SK-N-SH (cell line): ENCODE measurements around the gene SMO. TPM values are rescaled to one million over a fixed set of nuclear protein-coding genes. Genes with fewer than 3 reads are reported as not detected.

Source experiments
- CTCF ChIA-PET: fragments of 300-600, 350-600 bp; formaldehyde crosslinking; extraction: SDS; loops from one replicate; lab custom pipeline; 2021; lab: Yijun Ruan, JAX
- POLR2A ChIA-PET: fragments of 350-600 bp; sonication (Branson Sonifier 250); formaldehyde crosslinking; extraction: SDS; loops from one replicate; lab custom pipeline; 2020; ENCODE audit warnings: antibody characterized with exemption, inconsistent platforms; lab: Yijun Ruan, JAX
- DNase-seq: peaks from one replicate; pipeline ENCODE4 v3.0.0; 2012
- H2AFZ ChIP-seq: fragments of 200-600 bp; sonication (generic); 2 replicates; pipeline ENCODE4 v1.8.1; 2016; ENCODE audit warnings: antibody characterized with exemption, mild to moderate bottlenecking, low read depth
- H3F3A ChIP-seq: fragments of 200-600 bp; sonication (generic); replicated peaks from 2 replicates; pipeline ENCODE3; 2016; ENCODE audit warnings: antibody characterized with exemption, mild to moderate bottlenecking; ENCODE audit not compliant: insufficient read depth
- H3K27ac ChIP-seq, 2 experiments: fragments of 200-500 bp in 1 of 2; fragments of 200-600 bp in 1 of 2; sonication (Bioruptor generic) in 1 of 2; sonication (generic), shearing (Covaris generic) in 1 of 2; 2 replicates each; pipeline versions ENCODE4 v1.5.1 to v1.6.1; 2014 to 2016; ENCODE audit warnings: low read depth in 2 of 2, inconsistent platforms in 1 of 2, low read length in 1 of 2, mild to moderate bottlenecking in 1 of 2, mixed read lengths in 1 of 2
- H3K27me3 ChIP-seq: fragments of 200-600 bp; sonication (generic), shearing (Covaris generic); 2 replicates; pipeline ENCODE4 v1.6.1; 2016; ENCODE audit warnings: mixed run types; ENCODE audit not compliant: insufficient read depth
- H3K36me3 ChIP-seq, 2 experiments: fragments of 200-500 bp in 1 of 2; fragments of 200-600 bp in 1 of 2; sonication (Bioruptor generic) in 1 of 2; sonication (generic) in 1 of 2; replicated peaks in 1 of 2; 2 replicates each; pipeline versions ENCODE3 to v1.5.1; 2014 to 2016; ENCODE audit warnings: low read length in 1 of 2, mild to moderate bottlenecking in 1 of 2; ENCODE audit not compliant: insufficient read depth in 2 of 2, control insufficient read depth in 1 of 2
- H3K4me1 ChIP-seq, 2 experiments: fragments of 200-500 bp in 1 of 2; fragments of 200-600 bp in 1 of 2; sonication (Bioruptor generic) in 1 of 2; sonication (generic), shearing (Covaris generic) in 1 of 2; 2 replicates each; pipeline versions ENCODE4 v1.5.1 to v1.6.1; 2014 to 2016; ENCODE audit warnings: low read depth in 1 of 2, low read length in 1 of 2, mixed run types in 1 of 2; ENCODE audit not compliant: insufficient read depth in 2 of 2, control insufficient read depth in 1 of 2
- H3K4me2 ChIP-seq: fragments of 200-600 bp; sonication (generic), shearing (Covaris generic); 2 replicates; pipeline ENCODE4 v1.6.1; 2017; ENCODE audit warnings: mixed run types
- H3K4me3 ChIP-seq, 2 experiments: fragments of 200-500 bp in 1 of 2; fragments of 200-600 bp in 1 of 2; sonication (Bioruptor generic) in 1 of 2; sonication (generic), shearing (Covaris generic) in 1 of 2; 2 replicates each; pipeline versions ENCODE4 v1.5.1 to v1.8.1; 2014 to 2016; ENCODE audit warnings: low read depth in 2 of 2, inconsistent platforms in 1 of 2, low read length in 1 of 2, mild to moderate bottlenecking in 1 of 2, mixed read lengths in 1 of 2, moderate library complexity in 1 of 2
- H3K79me2 ChIP-seq: fragments of 200-600 bp; sonication (generic); 2 replicates; pipeline ENCODE4 v1.8.1; 2017; ENCODE audit warnings: mild to moderate bottlenecking; ENCODE audit not compliant: insufficient read depth
- H3K9ac ChIP-seq: fragments of 200-600 bp; sonication (generic); 2 replicates; pipeline ENCODE4 v1.6.1; 2017; ENCODE audit warnings: mixed run types
- H3K9me2 ChIP-seq: fragments of 200-600 bp; sonication (generic); 2 replicates; pipeline ENCODE4 v1.6.1; 2017; ENCODE audit warnings: mixed run types
- H3K9me3 ChIP-seq: fragments of 200-600 bp; sonication (generic); 2 replicates; pipeline ENCODE4 v1.6.1; 2017; ENCODE audit warnings: mixed run types, mild to moderate bottlenecking, moderate library complexity
- H4K20me1 ChIP-seq: fragments of 200-600 bp; sonication (generic); 2 replicates; pipeline ENCODE4 v1.6.1; 2017; ENCODE audit warnings: mild to moderate bottlenecking, mixed run types; ENCODE audit not compliant: insufficient read depth
- CHD2 ChIP-seq: fragments of 150-350 bp; IDR thresholded peaks from 2 replicates; pipeline ENCODE4 v1.6.1; 2018; ENCODE audit warnings: low read length; ENCODE audit not compliant: partially characterized antibody
- MXI1 ChIP-seq: IDR thresholded peaks from 2 replicates; pipeline ENCODE4 v1.6.1; 2012; ENCODE audit warnings: mild to moderate bottlenecking, low read depth, low read length, improper control_type of control experiment
- NFIC ChIP-seq: IDR thresholded peaks from 2 replicates; pipeline ENCODE4 v1.4.0; 2012; ENCODE audit warnings: borderline replicate concordance
- PBX3 ChIP-seq: IDR thresholded peaks from 2 replicates; pipeline ENCODE4; 2012
- REST ChIP-seq: IDR thresholded peaks from 2 replicates; pipeline ENCODE4 v1.6.1; 2012; ENCODE audit warnings: mild to moderate bottlenecking, low read depth, low read length, moderate library complexity
- RFX5 ChIP-seq: IDR thresholded peaks from 2 replicates; pipeline ENCODE4 v1.6.1; 2012; ENCODE audit warnings: mild to moderate bottlenecking, improper control_type of control experiment, low read length
- SIN3A ChIP-seq: IDR thresholded peaks from 2 replicates; pipeline ENCODE4 v1.6.1; 2012; ENCODE audit warnings: low read depth, mild to moderate bottlenecking, low read length, moderate library complexity, borderline replicate concordance
- SMC3 ChIP-seq: IDR thresholded peaks from 2 replicates; pipeline ENCODE4 v1.6.1; 2012; ENCODE audit warnings: low read depth, low read length, improper control_type of control experiment
- TEAD4 ChIP-seq: IDR thresholded peaks from 2 replicates; pipeline ENCODE4 v1.4.0; 2012; ENCODE audit warnings: mild to moderate bottlenecking, borderline replicate concordance; ENCODE audit not compliant: insufficient read depth
- USF1 ChIP-seq: IDR thresholded peaks from 2 replicates; pipeline ENCODE4 v1.4.0; 2012; ENCODE audit warnings: low read depth, borderline replicate concordance
- WGBS: methylation state at CpG from one replicate; pipeline ENCODE4 v1.1.6; 2017; ENCODE audit warnings: low lambda C conversion rate; 5-methylcytosine and 5-hydroxymethylcytosine counted together
- polyA plus RNA-seq, 3 experiments: library from polyadenylated mRNA; depleted of rRNA; stranded (reverse); fragments of >200 nt; gene quantifications; 2 replicates each; pipeline ENCODE4 v1.2.3, GENCODE V29; 2012

The SMO gene
- polyA plus RNA-seq, 1 of the 3 experiments (the other 2 are of a cell fraction) = 37.0 TPM

GRCh38 chr7:129159539-129159938 lies 28.9 kb upstream of the SMO start (continued):
- TF ChIP-seq MXI1 (no peak), USF1 (no peak), SMC3 (no peak), NFIC (no peak), SIN3A (no peak), REST (no peak), CHD2 (no peak), PBX3 (no peak)

- POLR2A ChIA-PET = no interaction called here
- no peaks in the 10 kb centered on the region for H3K9me2 ChIP-seq
- no peak overlapping the region for H3K4me2 ChIP-seq
- CTCF ChIA-PET = interaction anchor here (0.6 to 15.6 kb wide), 11 partner anchors 10 to 734 kb away, joined by 3 to 385 read pairs (median 6); partner anchors contain the start of gene TSPAN33
- H3K79me2 ChIP-seq = no peaks in the 10 kb centered on the region
- H4K20me1 ChIP-seq = no peaks in the 10 kb centered on the region
- H3K27ac ChIP-seq = no peak overlapping the region
- H3K9me3 ChIP-seq = no peaks in the 10 kb centered on the region
- H3K36me3 ChIP-seq = no peaks in the 10 kb centered on the region
- no peak overlapping the region for H2AFZ ChIP-seq
- H3K4me3 ChIP-seq = no peak overlapping the region
- TF ChIP-seq TEAD4 = no peak
- TF ChIP-seq RFX5 = peak; percentile 79; the same call in 1 of the 2 replicates
- WGBS = 82% methylated on average over 3 of the region's 3 CpGs
- peak; percentile 85 for DNase-seq
- peaks cover 0 to 10% of the 10 kb centered on the region in 2 experiments; a peak in 1 of 4 replicates for H3K4me1 ChIP-seq
- no peaks in the 10 kb centered on the region for H3K27me3 ChIP-seq
- H3F3A ChIP-seq = no peaks in the 10 kb centered on the region
- H3K9ac ChIP-seq = no peak overlapping the region
These were observed 28.1 kb upstream of the SMO start for GRCh38 chr7:129160161-129160905.
